Gastroesophageal sphincter (tissue), 3 donors: Measurements from ENCODE around the gene TCF7L1.

Experiments used
- CTCF ChIP-seq, 4 experiments: fragments of 200-600 bp in 2 of 4; fragments of 450-650 bp in 2 of 4; sonication (generic) in 1 of 4; IDR thresholded peaks; one replicate each; pipeline ENCODE4 v1.5.1; 2017 to 2019; ENCODE audit warnings: antibody characterized with exemption in 4 of 4, mild to moderate bottlenecking in 2 of 4, moderate library complexity in 2 of 4
- EP300 ChIP-seq: sonication (generic); formaldehyde crosslinking; IDR thresholded peaks from one replicate; pipeline ENCODE4 v1.6.1; 2017; ENCODE audit warnings: antibody characterized with exemption, mild to moderate bottlenecking
- POLR2A ChIP-seq, 2 donors: fragments of 450-650 bp; IDR thresholded peaks; one replicate each; pipeline ENCODE4 v1.6.1; 2017; ENCODE audit warnings: antibody characterized with exemption in 2 of 2, mild to moderate bottlenecking in 2 of 2, moderate library complexity in 1 of 2
- POLR2AphosphoS5 ChIP-seq: sonication (generic); formaldehyde crosslinking; IDR thresholded peaks from one replicate; pipeline ENCODE4 v1.6.1; 2017; ENCODE audit warnings: antibody characterized with exemption

- no peak for TF ChIP-seq CTCF (IDR thresholded peaks at IDR 0.05)
- TF ChIP-seq EP300, result no peak
- no peak for TF ChIP-seq POLR2AphosphoS5
- TF ChIP-seq POLR2A (IDR thresholded peaks at IDR 0.05), result no peak
These were observed 93.6 kb downstream of the TCF7L1 start for GRCh38 chr2:85226783-85227182.
